Activated B cell treated with CpG ODN at 0.5 μM for 24 hours (primary cell): ENCODE measurements around the gene KTN1. TPM values are rescaled to one million over a fixed set of nuclear protein-coding genes. Genes with fewer than 3 reads are reported as not detected.

Experiments used
- ATAC-seq: fragments of 200-7000 bp; cut with Tn5 transposase; one replicate; pipeline ENCODE4 v1.10.0; 2021; ENCODE audit warnings: low read depth, mild to moderate bottlenecking, moderate library complexity
- CTCF ChIA-PET: fragments of 350-600 bp; sonication (Branson Sonifier 250); formaldehyde crosslinking; loops from one replicate; lab custom pipeline; 2021; ENCODE audit warnings: antibody characterized with exemption; lab: Charles Lee
- POLR2A ChIA-PET: fragments of 350-600 bp; sonication (Branson Sonifier 250); formaldehyde crosslinking; loops from one replicate; lab custom pipeline; 2021; ENCODE audit warnings: antibody characterized with exemption; lab: Charles Lee
- DNase-seq: peaks from one replicate; pipeline ENCODE4 v3.0.0; 2022
- H3K27ac Mint-ChIP-seq: one replicate; pipeline ENCODE4 v1.8.0; 2020; ENCODE audit warnings: mixed read lengths
- H3K27me3 Mint-ChIP-seq: one replicate; pipeline ENCODE4 v1.8.0; 2021; ENCODE audit warnings: mixed read lengths
- H3K36me3 Mint-ChIP-seq: one replicate; pipeline ENCODE4 v1.8.0; 2021; ENCODE audit warnings: low read depth, mixed read lengths
- H3K4me1 Mint-ChIP-seq: one replicate; pipeline ENCODE4 v1.8.0; 2021; ENCODE audit warnings: mixed read lengths
- H3K4me3 Mint-ChIP-seq: one replicate; pipeline ENCODE4 v1.8.0; 2020; ENCODE audit warnings: mild to moderate bottlenecking, mixed read lengths
- H3K9me3 Mint-ChIP-seq: one replicate; pipeline ENCODE4 v1.8.0; 2020; ENCODE audit warnings: mixed read lengths
- CTCF ChIP-seq: fragments of 200-600 bp; IDR thresholded peaks from one replicate; pipeline ENCODE4 v1.8.0; 2022; ENCODE audit warnings: antibody characterized with exemption, mild to moderate bottlenecking
- intact Hi-C: fragments of 100-400 bp; cut with micrococcal nuclease; formaldehyde crosslinking; loops from one replicate; pipeline ENCODE4 v1.15.1; 2024
- total RNA-seq: library from RNA; stranded (reverse); gene quantifications from 2 replicates; pipeline ENCODE4 v1.2.3, GENCODE V29; 2022

KTN1 gene
- total RNA-seq, 1 donor from 2014 or later: 116 TPM

- no peaks in the 10 kb centered on the region for H3K27me3 Mint-ChIP-seq
- H3K4me1 Mint-ChIP-seq: peaks cover 64% of the 10 kb centered on the region
- POLR2A ChIA-PET: interaction anchor here (0.7 kb wide), 1 partner anchor 11 kb away, joined by 5 read pairs; no protein-coding TSS in a partner anchor
- no peak overlapping the region for H3K4me3 Mint-ChIP-seq
- no peaks in the 10 kb centered on the region for H3K9me3 Mint-ChIP-seq
- TF ChIP-seq CTCF: no peak
- CTCF ChIA-PET: no interaction called here
- peaks cover 6% of the 10 kb centered on the region for H3K36me3 Mint-ChIP-seq
- intact Hi-C loops: loop anchor here (10.0 kb wide), 1 partner anchor 374 kb away; no protein-coding TSS in a partner anchor
- H3K27ac Mint-ChIP-seq: no peak overlapping the region
- ATAC-seq (no peak), DNase-seq (no peak)
Measured at GRCh38 chr14:55589171-55589570, 9.2 kb downstream of the KTN1 start.

GRCh38 chr14:55592436-55592835 lies 12.4 kb downstream of the KTN1 start:
- DNase-seq (no peak), ATAC-seq (no peak)
- CTCF ChIA-PET: no interaction called here
- intact Hi-C loops: no loop called here
- Mint-ChIP-seq H3K4me1 (peaks cover 56% of the 10 kb centered on the region), H3K36me3 (peaks cover 14% of the 10 kb centered on the region), H3K27ac (no peak overlapping the region), H3K4me3 (no peak overlapping the region), H3K9me3 (no peaks in the 10 kb centered on the region), H3K27me3 (no peaks in the 10 kb centered on the region)
- TF ChIP-seq CTCF: no peak
- POLR2A ChIA-PET: no interaction called here

GRCh38 chr14:55593698-55594097 lies 13.7 kb downstream of the KTN1 start:
- Mint-ChIP-seq H3K27me3 (no peaks in the 10 kb centered on the region), H3K36me3 (peaks cover 17% of the 10 kb centered on the region), H3K4me1 (peaks cover 46% of the 10 kb centered on the region), H3K9me3 (no peaks in the 10 kb centered on the region), H3K27ac (no peak overlapping the region), H3K4me3 (no peak overlapping the region)
- no peak for ATAC-seq
- CTCF ChIA-PET: no interaction called here
- no peak for TF ChIP-seq CTCF
- intact Hi-C loops: no loop called here
- no peak for DNase-seq
- POLR2A ChIA-PET: interaction anchor here (0.5 kb wide), 1 partner anchor 43 kb away, joined by 4 read pairs; no protein-coding TSS in a partner anchor

GRCh38 chr14:55599250-55599879 lies 19.4 kb downstream of the KTN1 start:
- POLR2A ChIA-PET: no interaction called here
- CTCF ChIA-PET: no interaction called here
- no peak for DNase-seq
- ATAC-seq: no peak
- TF ChIP-seq CTCF: no peak
- H3K27ac Mint-ChIP-seq: no peak overlapping the region
- intact Hi-C loops: no loop called here
- no peak overlapping the region for H3K4me3 Mint-ChIP-seq
- H3K27me3 Mint-ChIP-seq: no peaks in the 10 kb centered on the region
- peaks cover 19% of the 10 kb centered on the region for H3K4me1 Mint-ChIP-seq
- H3K9me3 Mint-ChIP-seq: no peaks in the 10 kb centered on the region
- H3K36me3 Mint-ChIP-seq: peaks cover 20% of the 10 kb centered on the region

- intact Hi-C loops: no loop called here
- Mint-ChIP-seq H3K4me1 (peaks cover 6% of the 10 kb centered on the region), H3K4me3 (no peak overlapping the region), H3K27ac (no peak overlapping the region), H3K36me3 (peaks cover 18% of the 10 kb centered on the region), H3K27me3 (no peaks in the 10 kb centered on the region), H3K9me3 (no peaks in the 10 kb centered on the region)
- DNase-seq (no peak), ATAC-seq (no peak)
- TF ChIP-seq CTCF: no peak
- ChIA-PET CTCF (no interaction called here), POLR2A (interaction anchor here (0.6 kb wide), 1 partner anchor 12 kb away, joined by 5 read pairs; no protein-coding TSS in a partner anchor)
Measured at GRCh38 chr14:55600784-55601561, 21.0 kb downstream of the KTN1 start.
